ENCODE measurements around the gene GRIK3. TPM values are rescaled to one million over a fixed set of nuclear protein-coding genes. Genes with fewer than 3 reads are reported as not detected.

The GRIK3 gene
- polyA plus RNA-seq, 2 of the 4 experiments (the other 2 are of a cell fraction), result not detected

DNA sequence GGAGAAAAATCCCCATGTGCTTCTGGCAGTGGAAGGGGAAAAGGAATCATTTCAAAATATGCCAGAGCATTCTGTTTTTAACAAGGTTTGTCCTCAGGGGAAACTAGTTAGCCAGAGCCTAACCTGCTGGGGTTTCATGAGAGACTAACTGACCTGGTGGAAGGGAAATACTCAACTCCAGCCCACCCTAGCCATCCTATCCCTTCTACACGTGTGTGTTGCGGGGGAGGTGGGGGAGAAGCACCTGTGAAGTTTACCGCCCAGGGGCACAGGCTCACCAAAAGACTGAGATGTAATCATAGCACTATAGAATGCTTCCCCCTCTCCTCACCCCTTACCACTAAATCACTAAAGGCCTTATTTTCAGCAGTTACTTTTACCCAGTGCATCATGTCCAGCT lies 139.5 kb downstream of the GRIK3 start:
- DNase-seq (ENCODE audit: low read depth in 1 of 2, low spot score in 1 of 2), result no peak
- H3K9me3 ChIP-seq, result no peaks in the 10 kb centered on the region
- 20% methylated on average over 3 of the region's 3 CpGs for WGBS (ENCODE audit: missing lambda C conversion rate)
- TF ChIP-seq MAX (IDR thresholded peaks at IDR 0.05), result no peak
- TF ChIP-seq ZFP36 (IDR thresholded peaks at IDR 0.05; ENCODE audit: borderline replicate concordance, partially characterized antibody), result no peak
- no peak for TF ChIP-seq ESRRA (IDR thresholded peaks at IDR 0.05; ENCODE audit: borderline replicate concordance, low read length)
- TF ChIP-seq MAFK (IDR thresholded peaks at IDR 0.05; ENCODE audit: partially characterized antibody), result no peak
- no peak for TF ChIP-seq USF2 (IDR thresholded peaks at IDR 0.05)
- TF ChIP-seq JUN (IDR thresholded peaks at IDR 0.05), result no peak
- TF ChIP-seq EHF (CRISPR knock-in tag; IDR thresholded peaks at IDR 0.05), result no peak
- no peak for TF ChIP-seq CEBPB (IDR thresholded peaks at IDR 0.05)
- H3K4me1 ChIP-seq, result no peaks in the 10 kb centered on the region
- no peak overlapping the region for H3K4me3 ChIP-seq
- ChIA-PET POLR2A (no interaction called here), CTCF (no interaction called here)
- H3K27ac ChIP-seq, result no peak overlapping the region
- ATAC-seq, result no peak
- no peak for FAIRE-seq
- H3K4me2 ChIP-seq, result no peak overlapping the region

DNA sequence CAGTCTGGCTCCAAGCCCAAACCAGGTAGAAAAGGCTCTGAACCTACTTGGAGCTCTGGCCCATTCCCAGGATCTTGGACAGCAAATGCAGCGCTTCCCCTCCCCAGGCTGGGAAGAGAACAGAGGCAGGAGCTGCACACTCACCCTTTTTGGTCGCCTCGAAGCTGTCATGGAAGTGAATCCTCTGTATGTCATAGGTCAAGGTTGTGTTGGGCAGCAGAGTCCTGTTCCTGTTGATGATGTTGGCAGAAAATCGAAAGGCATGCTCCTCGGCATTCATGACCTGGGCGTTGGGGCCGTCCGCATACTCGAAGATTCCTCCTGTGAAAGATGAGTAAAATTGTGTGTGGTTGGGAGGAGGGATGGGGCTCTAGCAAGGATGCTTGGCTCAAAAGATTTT lies 143.5 kb downstream of the GRIK3 start:
- ChIA-PET CTCF (no interaction called here), POLR2A (no interaction called here)
- no peak overlapping the region for H3K4me2 ChIP-seq
- DNase-seq (ENCODE audit: low read depth in 1 of 2, low spot score in 1 of 2), result no peak
- H3K9me3 ChIP-seq, result no peaks in the 10 kb centered on the region
- ATAC-seq, result no peak
- H3K27ac ChIP-seq, result no peak overlapping the region
- no peak overlapping the region for H3K4me3 ChIP-seq
- no peaks in the 10 kb centered on the region for H3K4me1 ChIP-seq
- WGBS (ENCODE audit: missing lambda C conversion rate), result 6% methylated on average over 8 of the region's 9 CpGs
- TF ChIP-seq, protein P1, sequence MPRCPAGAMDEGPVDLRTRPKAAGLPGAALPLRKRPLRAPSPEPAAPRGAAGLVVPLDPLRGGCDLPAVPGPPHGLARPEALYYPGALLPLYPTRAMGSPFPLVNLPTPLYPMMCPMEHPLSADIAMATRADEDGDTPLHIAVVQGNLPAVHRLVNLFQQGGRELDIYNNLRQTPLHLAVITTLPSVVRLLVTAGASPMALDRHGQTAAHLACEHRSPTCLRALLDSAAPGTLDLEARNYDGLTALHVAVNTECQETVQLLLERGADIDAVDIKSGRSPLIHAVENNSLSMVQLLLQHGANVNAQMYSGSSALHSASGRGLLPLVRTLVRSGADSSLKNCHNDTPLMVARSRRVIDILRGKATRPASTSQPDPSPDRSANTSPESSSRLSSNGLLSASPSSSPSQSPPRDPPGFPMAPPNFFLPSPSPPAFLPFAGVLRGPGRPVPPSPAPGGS (IDR thresholded peaks at IDR 0.05), result no peak
- TF ChIP-seq KDM1A (IDR thresholded peaks at IDR 0.05; ENCODE audit: low read depth), result no peak
- no peak for FAIRE-seq

DNA sequence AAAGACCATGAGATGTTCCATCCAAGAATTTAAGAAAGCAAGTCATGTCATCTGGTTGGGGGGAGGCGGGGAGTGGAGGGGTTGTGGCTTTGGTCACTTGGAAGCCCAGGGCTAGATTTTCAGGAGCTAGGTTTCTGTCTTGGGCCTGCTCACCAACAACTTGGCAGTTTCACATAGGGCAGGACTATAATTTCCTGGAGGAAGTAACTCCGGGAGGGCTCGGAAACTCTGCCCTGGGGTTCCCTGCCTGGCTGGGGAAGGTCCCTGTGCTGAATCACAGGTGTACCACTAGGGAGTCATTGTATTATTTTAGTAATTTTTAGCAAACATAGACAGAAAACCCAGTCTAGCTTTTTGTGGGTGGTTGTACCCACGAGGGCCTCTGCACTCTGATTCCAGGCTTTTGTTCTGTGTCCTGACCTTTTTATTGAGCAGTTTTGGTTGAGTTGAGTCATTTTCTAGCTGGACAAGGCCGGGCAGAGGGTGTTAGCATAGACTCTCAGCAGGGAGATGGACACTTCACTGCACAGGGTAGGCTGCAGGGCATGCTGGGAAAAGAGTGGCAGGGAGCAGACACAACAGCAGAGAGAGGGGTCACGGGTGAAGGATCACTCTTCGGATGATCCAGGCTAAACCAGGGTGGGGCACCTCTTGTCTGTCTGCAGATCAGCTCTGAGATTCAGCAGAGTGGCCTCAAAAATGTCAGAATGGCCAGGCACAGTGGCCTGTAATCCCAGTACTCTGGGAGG lies 144.7 kb downstream of the GRIK3 start:
- DNase-seq (ENCODE audit: low read depth in 1 of 2, low spot score in 1 of 2), result no peak
- Histone ChIP-seq H3K4me1 (no peaks in the 10 kb centered on the region), H3K27ac (no peak overlapping the region), H3K9me3 (no peaks in the 10 kb centered on the region), H3K4me3 (no peak overlapping the region), H3K4me2 (no peak overlapping the region)
- no peak for FAIRE-seq
- ChIA-PET POLR2A (no interaction called here), CTCF (no interaction called here)
- TF ChIP-seq POLR2AphosphoS2 (conservative IDR thresholded peaks at IDR 0.05; ENCODE audit: low read length) (no peak), FOXS1 (CRISPR knock-in tag; IDR thresholded peaks at IDR 0.05) (no peak), FOSL2 (IDR thresholded peaks at IDR 0.05) (no peak), FOSL2 (CRISPR knock-in tag; IDR thresholded peaks at IDR 0.05) (no peak), RARB (CRISPR knock-in tag; IDR thresholded peaks at IDR 0.05) (no peak), CBX2 (IDR thresholded peaks at IDR 0.05; ENCODE audit: borderline replicate concordance, low read depth) (no peak), HOXB5 (CRISPR knock-in tag; IDR thresholded peaks at IDR 0.05) (no peak), KDM1A (IDR thresholded peaks at IDR 0.05; ENCODE audit: low read depth) (no peak), RNF2 (IDR thresholded peaks at IDR 0.05; ENCODE audit: borderline replicate concordance, low read depth) (no peak), EHMT2 (IDR thresholded peaks at IDR 0.05; ENCODE audit: low read depth) (no peak), JUN (IDR thresholded peaks at IDR 0.05) (no peak), CBX8 (IDR thresholded peaks at IDR 0.05) (no peak), NFE2L2 (conservative IDR thresholded peaks at IDR 0.05; ENCODE audit: low read length) (no peak), CHD4 (IDR thresholded peaks at IDR 0.05; ENCODE audit: borderline replicate concordance) (no peak), TP53 (CRISPR knock-in tag; IDR thresholded peaks at IDR 0.05) (no peak), ZFP36 (IDR thresholded peaks at IDR 0.05; ENCODE audit: borderline replicate concordance, partially characterized antibody) (no peak), FOSB (CRISPR knock-in tag; IDR thresholded peaks at IDR 0.05) (no peak)
- TF ChIP-seq, protein P2, sequence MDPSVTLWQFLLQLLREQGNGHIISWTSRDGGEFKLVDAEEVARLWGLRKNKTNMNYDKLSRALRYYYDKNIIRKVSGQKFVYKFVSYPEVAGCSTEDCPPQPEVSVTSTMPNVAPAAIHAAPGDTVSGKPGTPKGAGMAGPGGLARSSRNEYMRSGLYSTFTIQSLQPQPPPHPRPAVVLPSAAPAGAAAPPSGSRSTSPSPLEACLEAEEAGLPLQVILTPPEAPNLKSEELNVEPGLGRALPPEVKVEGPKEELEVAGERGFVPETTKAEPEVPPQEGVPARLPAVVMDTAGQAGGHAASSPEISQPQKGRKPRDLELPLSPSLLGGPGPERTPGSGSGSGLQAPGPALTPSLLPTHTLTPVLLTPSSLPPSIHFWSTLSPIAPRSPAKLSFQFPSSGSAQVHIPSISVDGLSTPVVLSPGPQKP (IDR thresholded peaks at IDR 0.05; ENCODE audit: low read depth, low read length), result no peak
- TF ChIP-seq, protein P3, sequence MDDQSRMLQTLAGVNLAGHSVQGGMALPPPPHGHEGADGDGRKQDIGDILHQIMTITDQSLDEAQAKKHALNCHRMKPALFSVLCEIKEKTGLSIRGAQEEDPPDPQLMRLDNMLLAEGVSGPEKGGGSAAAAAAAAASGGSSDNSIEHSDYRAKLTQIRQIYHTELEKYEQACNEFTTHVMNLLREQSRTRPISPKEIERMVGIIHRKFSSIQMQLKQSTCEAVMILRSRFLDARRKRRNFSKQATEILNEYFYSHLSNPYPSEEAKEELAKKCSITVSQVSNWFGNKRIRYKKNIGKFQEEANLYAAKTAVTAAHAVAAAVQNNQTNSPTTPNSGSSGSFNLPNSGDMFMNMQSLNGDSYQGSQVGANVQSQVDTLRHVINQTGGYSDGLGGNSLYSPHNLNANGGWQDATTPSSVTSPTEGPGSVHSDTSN (IDR thresholded peaks at IDR 0.05), result no peak
- 34% methylated on average over 7 of the region's 7 CpGs for WGBS (ENCODE audit: missing lambda C conversion rate)
- no peak for ATAC-seq
